GM18498 (cell line): ENCODE data around the gene UQCRC1.

ENCODE experiments used
- ATAC-seq: cut with Tn5 transposase; IDR thresholded peaks from one replicate; pipeline ENCODE4 v1.9.1; 2021; ENCODE audit warnings: mild to moderate bottlenecking, moderate library complexity; ENCODE audit not compliant: unreplicated experiment

Gene UQCRC1

DNA sequence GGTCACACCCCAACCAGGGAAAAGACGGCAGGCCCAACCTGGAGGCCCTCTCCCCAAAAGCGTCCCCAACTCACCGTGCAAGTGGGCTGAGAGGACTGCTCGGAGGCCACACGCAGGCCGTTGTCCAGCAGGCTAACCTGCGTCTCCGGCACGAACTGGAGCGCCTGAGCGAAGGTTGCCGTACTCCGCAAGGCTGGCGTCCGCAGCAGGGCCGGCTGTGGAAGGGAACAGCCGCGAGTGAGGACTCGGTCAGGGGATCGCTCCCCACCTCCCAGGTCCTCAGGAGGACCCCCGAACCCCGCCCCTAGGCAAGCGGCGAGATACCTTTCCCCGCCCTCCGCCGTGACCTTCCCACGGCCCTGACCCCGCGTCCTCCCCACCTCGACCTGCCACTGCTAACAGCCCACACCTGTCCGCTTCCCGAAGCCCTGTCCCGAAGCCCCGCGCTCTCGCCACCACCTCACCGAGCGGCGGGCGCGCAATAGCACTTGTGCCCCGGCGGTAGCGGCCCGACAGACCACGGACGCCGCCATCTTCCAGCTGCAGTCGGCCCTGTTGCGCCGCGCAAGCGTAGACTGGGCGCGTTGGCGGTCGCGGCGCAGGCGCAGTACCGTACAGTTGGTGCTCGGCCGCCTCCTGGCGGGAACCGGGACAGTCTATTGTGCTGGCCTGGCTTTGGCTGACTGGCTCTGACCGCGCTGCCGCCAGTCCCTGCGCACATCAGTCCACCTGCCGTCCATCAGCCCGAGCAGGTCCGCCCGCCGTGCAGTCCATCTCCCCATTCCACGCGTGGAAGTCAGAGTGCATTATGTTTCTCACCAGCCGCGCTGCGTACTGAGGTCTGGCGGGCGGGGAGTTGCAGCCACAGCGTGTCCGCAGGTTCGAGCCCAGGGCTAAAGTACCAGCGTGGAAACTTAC, at the start of gene UQCRC1:
TSS of gene UQCRC1 (minus strand) at position 559 of the 918 bp plus-strand sequence. CDS start at position 533, 26 bp downstream.
- peak; percentile 96 for ATAC-seq

DNA sequence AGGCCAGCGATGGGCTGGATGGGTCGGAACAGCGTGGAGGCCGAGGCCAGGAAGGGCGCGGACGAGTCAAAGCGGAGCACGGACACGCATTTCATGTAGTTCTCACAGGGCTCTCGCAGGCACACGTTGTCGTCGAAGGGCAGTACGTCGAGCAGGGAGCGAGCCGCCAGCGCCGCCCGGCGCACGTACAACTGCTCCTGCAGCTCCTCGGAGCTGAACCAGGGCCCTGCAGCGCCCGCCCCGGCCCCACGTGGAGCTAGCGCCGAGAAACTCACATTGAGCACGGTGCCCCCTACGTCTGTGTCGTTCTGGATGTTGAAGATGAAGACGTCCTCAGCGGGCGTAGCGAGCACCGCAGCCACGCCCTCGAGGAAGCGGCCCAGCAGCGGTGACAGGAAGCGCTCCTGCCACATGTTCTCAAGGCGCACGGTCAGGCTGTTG, 47.4 kb upstream of the UQCRC1 start:
- ATAC-seq = no peak

DNA sequence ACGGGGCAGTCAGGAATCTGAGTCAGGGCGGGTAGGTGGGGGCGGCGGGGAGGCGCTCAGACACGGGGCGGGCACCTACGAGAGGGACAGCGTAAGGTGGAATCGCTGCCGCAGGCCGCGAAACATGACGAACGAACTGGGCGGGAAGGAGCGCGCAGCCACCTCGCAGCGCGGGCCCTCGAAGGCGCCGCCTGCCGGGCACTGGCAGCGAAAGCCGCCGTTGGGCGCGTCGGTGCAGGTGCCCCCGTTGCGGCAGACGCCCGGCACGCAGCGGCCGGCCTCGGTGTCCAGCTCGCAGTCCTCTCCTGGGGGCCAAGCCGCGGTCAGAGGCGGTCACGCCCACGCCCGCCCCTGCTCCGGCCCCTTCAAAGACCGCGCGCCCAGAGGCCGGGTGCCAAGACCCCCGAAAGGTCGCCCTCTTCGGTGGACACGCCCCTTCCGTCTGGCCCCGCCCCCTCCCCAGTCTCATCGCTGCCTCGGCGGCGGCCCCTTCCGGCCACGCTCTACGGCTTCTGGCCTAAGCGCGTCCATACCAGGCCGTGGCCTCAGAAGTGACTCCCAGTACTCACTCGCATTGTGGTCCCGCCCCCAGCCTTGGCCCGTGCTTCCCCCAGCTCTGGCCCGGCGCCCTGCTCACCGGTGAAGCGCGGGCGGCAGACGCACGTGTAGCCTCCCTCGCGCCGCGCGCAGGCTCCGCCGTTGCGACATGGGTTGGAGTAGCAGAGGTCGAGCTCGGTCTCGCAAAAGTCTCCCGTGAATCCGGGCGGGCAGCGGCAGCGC, 46.8 kb upstream of the UQCRC1 start:
- peak; percentile 68 for ATAC-seq

DNA sequence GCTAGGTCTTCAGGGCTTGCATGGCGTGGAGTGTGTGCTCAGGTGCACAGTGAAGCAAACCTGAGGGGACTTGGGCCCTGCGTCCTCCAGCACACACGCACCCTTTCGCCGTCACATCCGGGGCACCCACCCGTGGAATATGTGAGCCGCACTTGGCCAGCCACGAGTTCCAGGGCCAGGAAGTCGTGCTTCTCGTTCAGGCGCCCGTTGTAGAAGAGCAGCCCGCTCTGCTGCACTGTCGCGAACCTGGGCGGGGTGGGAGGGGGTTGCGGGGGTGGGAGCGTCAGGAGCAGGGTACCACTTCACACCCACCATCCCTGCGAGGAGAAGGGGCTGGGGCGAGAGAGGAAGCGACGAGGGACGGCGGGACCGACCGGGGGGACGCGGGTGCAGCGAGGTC, 46.2 kb upstream of the UQCRC1 start:
- no peak for ATAC-seq

DNA sequence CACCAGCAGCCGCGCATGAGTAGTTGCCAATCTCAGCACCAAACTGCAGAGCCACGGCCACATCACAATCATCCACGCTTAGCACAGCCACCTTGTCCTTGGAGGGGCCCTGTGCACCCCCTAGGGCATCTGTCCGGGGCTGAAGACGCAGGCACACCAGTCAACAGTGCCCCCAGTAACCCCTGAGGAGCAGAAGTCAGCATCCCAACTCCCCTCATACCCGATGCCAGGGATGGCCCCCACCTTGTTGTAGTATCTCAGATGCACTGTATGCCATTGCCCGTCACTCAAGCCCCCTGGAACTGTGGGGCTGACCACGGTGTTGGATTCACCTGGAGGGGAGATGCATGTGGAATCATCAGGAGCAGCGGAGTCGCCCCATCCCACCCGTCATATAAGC, 45.6 kb upstream of the UQCRC1 start:
- no peak for ATAC-seq

DNA sequence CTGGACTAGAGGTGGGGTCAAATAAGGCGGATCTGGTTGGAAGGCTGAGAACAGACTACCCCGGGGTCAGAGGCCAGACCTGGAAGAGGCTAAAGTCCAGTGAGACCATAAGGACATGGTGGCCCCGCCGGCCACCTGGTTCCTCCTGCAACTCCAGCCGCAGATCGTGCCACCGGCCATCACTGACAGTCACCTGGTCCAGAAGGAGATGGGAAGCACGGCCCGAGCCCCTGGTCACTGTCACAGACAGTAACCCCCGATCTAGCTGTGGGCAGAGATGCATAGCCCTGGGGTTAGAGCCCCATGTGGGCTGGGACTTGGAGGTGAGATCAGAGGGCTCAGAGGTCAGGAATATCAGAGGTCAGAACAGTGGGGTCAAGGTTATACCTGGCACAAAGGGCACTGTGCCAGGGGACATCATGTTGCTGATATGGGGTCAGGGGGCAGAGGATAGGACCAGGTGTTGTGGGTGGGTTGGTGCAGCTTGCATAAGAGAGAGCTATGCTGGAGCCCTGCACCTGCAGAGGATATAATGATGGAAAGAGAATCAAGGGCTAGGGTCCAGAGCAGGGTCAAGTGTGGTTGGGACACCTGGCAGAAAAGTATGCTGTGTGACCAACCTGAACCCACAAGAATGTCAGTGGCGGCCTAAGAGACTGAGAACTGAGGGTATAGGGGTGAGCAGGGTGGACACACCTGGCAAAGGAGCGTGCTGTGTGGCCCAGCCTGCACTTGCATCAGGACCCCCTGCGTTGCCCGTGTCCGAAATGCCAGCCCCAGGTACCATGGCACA, 43.7 kb upstream of the UQCRC1 start:
- no peak for ATAC-seq

DNA sequence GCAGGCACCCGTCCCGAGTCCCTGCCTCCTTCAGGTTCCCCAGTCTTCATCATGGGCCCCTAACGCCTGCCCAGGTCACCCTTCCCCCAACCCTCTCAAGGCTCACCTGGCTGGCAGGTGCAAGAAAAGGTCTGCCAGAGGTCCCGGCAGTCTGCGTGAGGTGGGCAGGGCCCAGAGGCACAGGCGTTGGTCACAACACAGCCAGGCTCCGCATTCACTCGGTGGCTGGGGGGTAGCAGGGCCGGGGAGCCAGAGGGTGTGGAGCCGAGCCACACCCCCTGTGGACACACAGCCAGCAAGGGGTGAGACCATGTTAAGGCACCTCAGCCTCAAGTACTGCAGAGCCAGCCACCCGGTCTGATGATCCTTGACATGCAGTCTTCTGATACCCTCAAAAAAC, 42.3 kb upstream of the UQCRC1 start:
- ATAC-seq = no peak

DNA sequence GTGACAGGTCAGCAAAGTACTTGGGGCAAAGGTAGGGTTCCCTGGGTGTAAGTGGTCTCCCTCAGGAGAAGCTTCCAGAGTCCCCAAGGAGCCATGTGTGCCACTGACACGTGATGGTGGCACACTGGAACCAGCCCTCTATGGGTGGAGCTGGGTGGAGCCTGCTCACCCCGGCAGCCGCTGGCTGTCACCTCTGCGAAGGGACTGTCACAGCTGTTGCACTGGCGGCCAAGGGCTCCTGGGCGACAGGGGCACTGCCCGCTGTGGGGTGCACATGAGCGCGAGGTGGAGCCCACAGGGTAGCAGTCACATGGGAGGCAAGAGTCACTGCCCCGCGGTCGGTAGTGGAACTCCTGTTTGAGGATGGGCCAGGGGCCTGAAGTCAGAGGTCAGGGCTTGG, 41.3 kb upstream of the UQCRC1 start:
- no peak for ATAC-seq

DNA sequence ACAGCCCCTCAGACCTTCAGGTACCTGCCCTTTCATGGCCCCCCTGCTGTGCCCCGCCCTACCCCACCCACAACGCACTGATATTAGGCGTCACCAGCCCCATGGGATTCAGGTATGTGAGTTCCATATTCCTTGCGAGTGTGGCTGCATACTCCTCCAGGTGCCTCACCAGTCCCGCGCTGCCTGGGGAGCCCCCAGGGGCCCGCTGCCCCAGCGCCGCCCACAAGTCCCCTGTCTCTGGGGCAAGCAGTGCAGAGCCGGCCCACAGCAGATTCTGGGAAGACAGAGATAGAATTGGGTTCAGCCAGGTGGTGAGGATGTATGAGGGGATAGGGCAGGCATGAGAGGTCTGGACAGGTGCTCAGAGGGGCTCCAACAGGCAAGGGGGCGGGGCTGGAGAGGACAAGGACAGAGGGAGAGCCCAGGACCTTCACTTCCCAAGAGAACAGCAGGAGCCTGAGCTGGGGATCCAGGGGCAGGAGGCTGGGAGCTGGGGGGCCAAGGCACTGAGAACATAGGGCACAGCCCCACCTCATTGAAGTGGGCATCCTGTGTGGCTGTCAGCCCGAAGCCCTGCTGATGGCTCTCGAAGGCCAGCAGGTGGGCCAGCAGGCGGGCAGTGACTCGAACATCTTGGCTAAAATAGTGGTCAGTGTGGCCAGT, 38.9 kb upstream of the UQCRC1 start:
- no peak for ATAC-seq

DNA sequence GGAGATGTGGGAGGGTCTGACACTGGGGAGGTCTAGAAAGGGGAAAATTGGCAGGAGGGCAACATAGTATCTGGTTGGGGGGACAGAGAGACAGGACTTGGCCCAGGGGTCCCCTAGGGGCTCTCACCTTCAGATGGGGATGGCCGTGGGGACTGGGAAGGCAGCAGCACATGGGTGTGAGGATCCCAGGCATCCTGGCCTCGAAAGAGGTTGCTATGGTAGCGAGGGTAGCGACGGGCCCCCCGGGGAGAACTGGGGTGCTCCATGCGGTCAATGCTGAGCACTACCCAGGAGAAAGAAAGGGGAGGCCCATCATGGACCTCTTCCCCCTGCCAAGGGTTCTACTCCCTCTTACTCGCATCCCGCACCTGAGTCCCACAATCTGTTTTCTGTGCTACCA, 38.3 kb upstream of the UQCRC1 start:
- ATAC-seq = no peak

DNA sequence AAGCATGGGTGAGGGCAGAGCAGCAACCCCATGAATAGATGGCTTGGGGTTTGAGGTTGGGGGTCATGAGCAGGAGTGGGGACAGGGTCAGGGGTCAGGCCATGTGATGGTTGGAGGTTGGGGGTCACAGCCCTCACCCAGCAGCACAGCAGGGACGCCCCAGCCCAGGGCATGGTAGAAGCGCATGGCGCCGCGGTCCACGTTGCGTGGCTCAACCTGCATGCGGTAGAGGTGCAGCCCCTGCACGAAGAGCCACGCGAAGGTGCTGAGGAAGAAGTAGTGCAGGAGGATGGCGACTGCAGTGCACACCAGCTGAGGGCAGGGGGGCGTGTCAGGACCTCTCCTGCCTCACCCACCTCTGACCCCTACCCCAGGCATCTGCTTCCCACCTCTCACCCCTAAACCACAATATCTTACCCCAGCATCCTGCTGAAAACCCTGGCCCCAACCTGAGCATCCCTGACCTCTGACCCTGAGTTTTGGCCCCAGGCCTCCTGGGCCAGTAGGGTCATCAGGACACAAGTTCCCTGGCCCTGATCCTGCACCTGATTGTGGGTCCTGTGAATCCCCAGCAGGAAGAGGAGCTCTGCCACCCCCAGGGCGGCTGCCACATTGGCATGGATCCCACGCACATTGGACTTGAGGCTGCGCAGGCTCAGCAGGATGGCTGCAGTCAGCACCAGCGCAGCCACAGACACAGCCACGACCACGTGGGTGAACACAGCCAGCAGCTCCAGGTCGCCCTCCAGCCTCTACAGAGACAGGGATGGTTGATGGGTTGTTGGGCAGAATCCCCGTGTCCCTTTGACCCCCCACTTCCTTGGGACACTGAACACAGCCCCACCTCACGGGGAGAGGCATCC, 35.7 kb upstream of the UQCRC1 start:
- ATAC-seq = no peak

DNA sequence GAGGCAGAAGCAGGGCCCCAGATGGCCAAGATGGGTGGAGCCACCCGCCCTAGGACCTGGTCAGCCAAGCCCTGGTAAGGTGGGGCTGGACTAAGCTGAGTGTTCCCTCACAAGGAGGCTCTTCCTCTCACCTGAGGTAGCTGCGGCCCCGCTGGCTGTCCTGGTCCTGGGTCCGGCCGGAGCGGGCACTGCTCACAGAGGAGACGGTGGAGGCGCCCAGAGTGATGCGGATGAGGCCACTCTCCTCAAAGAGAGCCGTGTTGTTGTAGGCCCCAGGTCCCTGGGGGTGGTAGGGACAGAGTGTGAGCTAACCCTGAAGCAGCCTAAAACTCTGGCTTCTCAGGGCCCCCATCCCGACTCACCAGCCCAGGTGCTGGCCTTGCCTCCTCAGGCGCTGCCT, 33.2 kb upstream of the UQCRC1 start:
- ATAC-seq = no peak

DNA sequence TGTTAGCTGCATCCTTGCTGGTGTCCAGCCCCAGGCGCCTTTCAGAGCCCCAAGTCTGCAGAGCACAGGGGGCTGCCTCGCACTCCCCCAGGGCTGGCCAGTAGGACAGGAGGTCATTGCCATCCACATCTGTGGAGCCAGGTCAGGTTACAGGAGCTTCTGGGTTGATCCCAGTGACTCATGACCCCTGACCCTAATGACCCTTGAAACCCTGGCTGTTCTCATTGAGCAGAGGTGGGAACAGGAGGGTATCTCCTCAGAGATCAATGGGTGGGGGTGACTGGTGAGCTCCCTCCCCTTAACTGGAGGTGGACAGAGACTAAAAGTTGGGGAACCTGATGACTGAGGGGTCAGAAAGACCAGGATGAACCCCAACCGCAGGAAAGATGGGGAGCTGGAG, 31.9 kb upstream of the UQCRC1 start:
- no peak for ATAC-seq

DNA sequence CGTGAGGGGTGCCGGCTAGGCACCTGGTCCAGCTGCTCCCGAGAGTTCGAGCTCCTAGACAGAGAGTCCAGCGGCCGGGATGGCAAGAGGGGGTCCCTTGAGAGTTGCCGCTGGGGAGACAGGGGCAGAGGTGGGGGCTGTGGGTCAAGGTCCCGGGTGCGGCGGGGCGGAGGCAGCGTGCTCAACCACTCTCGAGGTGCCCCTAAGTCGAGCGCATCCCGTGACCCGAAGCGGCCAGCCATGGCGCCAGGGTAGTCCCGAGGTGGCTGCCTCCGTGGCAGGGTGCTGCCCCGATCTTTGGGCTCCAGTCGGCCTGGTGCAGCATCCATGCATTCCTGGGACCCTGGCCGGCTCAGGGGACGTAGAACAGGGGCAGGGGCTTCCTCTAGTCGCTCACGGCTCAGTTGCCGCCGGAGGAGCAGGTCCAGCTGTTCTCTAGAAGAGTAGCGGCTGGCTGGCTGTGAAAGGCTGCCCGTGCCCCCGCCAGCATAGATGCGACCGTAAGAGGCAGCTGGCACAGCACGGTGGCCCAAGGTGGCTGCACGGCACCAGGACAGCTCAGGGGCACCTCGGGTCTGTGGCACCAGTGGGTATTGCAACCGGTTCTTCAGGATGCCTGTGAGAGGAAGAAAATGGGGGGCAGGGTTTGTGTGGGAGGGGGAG, 30.6 kb upstream of the UQCRC1 start:
- no peak for ATAC-seq

DNA sequence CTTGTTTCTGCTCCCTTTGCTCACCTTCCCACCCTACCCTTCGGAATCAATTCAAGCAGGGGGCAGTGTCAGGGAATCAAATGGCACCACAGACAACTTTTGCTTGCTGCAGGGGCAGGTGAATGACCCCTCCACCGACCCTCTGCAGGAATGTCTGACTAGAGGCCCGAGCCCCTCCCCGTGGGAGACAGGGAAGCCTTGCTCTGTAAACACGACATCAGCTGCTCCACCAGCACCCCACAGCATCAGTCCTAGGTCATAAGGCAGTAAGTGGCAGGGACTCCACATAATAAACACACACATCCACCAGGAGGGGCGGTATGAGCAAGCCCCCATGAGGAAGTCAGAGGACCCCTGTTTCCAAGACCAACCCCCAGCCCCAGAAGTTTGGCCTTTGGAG, 27.9 kb upstream of the UQCRC1 start:
- no peak for ATAC-seq

DNA sequence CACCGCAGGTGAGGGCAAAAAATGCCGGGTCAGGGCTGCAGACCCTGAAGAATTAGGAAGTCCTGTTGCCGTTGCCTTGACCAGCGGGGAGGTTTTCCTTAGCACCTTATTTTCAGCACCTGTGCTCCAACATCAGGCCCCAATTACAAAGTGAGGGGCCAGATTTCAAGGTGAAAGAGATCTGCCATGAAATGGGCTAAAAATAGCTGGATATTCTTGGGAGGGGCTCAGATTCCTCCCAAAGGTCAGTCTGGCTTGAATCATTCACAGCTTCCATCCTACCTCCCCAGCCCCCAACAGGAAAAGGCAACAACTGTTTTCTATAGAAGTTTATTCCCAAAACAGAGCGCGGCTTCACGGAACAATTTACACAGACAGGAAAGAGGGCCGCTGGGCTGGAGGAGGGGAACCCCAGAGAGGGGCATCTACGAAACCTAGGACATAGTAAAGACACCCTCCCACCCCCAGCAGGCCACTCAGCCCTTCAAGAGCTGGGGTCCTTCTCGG, 26.8 kb upstream of the UQCRC1 start:
- no peak for ATAC-seq

DNA sequence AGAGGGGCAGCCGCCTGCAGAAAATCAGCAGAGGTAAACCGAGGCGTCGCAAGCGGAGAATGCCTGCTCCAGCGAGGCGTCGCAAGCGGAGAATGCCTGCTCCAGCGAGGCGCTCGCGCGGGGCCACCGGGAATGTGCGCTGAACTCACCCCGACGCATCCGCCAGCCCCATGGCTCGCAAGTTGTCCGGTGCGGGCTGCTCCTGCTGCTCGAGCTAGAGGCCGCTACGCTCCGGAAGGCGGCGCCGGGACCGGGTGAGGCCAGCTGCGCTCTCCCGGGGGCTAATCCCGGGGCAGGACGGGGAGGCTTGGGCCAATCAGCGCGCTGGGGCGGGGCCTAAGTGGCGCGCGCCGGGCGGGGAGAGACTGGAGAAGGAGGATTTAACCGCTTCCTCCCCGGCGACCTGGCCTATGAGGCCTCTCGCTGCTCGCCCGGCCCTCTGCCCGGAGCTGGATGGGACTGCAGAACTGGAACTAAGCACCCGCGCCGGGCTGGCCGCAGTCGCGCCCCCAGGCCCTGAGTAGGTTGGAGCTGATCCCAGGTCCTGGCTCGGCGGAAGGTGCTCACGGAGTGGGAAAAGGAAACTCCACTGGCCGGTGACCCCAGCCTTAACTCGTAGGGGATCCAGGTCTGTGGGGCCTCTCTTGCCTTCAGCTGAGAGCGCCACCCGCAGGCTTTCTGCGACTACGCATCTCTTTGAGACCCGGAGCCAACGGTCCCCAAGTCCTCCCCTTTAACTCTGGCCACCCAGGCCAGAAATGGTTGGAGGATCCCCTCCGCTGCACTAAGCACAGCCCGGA, 26.0 kb upstream of the UQCRC1 start, which contains the start of gene SLC26A6:
TSS of gene SLC26A6 (minus strand) at position 240 of the 800 bp plus-strand sequence. CDS start at position 172, 68 bp downstream.
- ATAC-seq = peak; percentile 90

DNA sequence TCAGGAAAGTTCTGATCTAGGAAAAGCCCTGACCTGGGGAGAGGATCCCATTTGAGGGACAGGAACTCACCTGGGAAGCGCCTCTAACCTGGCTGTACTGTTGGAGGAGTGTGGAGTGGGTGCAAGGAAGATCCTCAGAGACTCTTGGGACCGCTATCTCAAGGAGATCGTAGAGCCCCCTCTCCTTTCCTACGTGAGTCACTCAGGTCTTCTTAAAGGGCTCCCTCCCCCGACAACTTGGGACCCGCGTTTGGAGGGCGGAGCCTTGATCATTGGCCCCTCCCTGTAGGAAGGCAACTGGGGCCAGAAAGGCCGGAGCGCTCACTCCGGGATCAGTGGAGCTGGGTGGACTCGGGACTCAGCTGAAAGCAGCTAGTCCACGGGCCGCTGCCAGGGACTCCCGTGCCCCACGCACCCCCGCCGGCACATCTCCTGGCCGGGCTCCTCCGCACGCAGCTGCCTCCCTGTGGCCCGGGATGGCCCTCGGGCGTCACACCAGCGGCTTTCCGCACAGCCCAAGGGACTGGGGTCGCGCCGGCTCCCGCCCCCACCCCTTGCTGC, 25.3 kb upstream of the UQCRC1 start:
- ATAC-seq = peak; percentile 27
